Measurements from ENCODE around the gene TMC6.
"Not testable (repeated sequence)": the region's sequence is repeated elsewhere in the genome, so short reads cannot be mapped to it uniquely, and the experiment has no call there.

TMC6 gene

GRCh38 chr17:78159575-78160158 is 31.1 kb upstream of the TMC6 start:
- no peak for DNase-seq (ENCODE audit: low read depth in 2 of 3, low spot score in 2 of 3)

GRCh38 chr17:78154903-78155811 is 26.6 kb upstream of the TMC6 start:
- no peak for DNase-seq (ENCODE audit: low read depth in 2 of 3, low spot score in 2 of 3)

GRCh38 chr17:78151514-78152008 is 23.0 kb upstream of the TMC6 start:
- DNase-seq (ENCODE audit: low read depth in 2 of 3, low spot score in 2 of 3) = no peak

- no peak for DNase-seq (ENCODE audit: low read depth in 2 of 3, low spot score in 2 of 3)
These were observed 19.9 kb upstream of the TMC6 start for GRCh38 chr17:78148286-78149016.

GRCh38 chr17:78147315-78147998 is 18.9 kb upstream of the TMC6 start:
- DNase-seq (ENCODE audit: low read depth in 2 of 3, low spot score in 2 of 3) = no peak

- no peak for DNase-seq (ENCODE audit: low read depth in 2 of 3, low spot score in 2 of 3)
These were observed 18.3 kb upstream of the TMC6 start for GRCh38 chr17:78146881-78147280.

GRCh38 chr17:78146471-78146869 is 17.9 kb upstream of the TMC6 start:
- no peak for DNase-seq (ENCODE audit: low read depth in 2 of 3, low spot score in 2 of 3)

- DNase-seq (ENCODE audit: low read depth in 2 of 3, low spot score in 2 of 3) = no peak
These were observed 16.4 kb upstream of the TMC6 start for GRCh38 chr17:78144736-78145641.

GRCh38 chr17:78144147-78144719 is 15.7 kb upstream of the TMC6 start:
- DNase-seq (ENCODE audit: low read depth in 2 of 3, low spot score in 2 of 3) = no peak

GRCh38 chr17:78143214-78144146 is 14.9 kb upstream of the TMC6 start:
- no peak for DNase-seq (ENCODE audit: low read depth in 2 of 3, low spot score in 2 of 3)

GRCh38 chr17:78142119-78142861 is 13.7 kb upstream of the TMC6 start:
- no peak for DNase-seq (ENCODE audit: low read depth in 2 of 3, low spot score in 2 of 3)

GRCh38 chr17:78141437-78142118 is 13.0 kb upstream of the TMC6 start:
- DNase-seq (ENCODE audit: low read depth in 2 of 3, low spot score in 2 of 3) = no peak

- peak; percentile 91 to 98 (median 94) for DNase-seq (ENCODE audit: low read depth in 2 of 3, low spot score in 2 of 3)
These were observed 11.9 kb upstream of the TMC6 start for GRCh38 chr17:78140169-78141051.

GRCh38 chr17:78139861-78140168 is 11.3 kb upstream of the TMC6 start:
- not testable (repeated sequence) for DNase-seq (ENCODE audit: low read depth in 2 of 3, low spot score in 2 of 3)

GRCh38 chr17:78138204-78139060 is 9.9 kb upstream of the TMC6 start:
- DNase-seq (ENCODE audit: low read depth in 2 of 3, low spot score in 2 of 3) = no peak

All from activated CD8-positive, alpha-beta memory T cell treated with anti-CD3 and anti-CD28 coated beads for 48 hours (primary cell).